Cardiac fibroblast (primary cell): ENCODE data around the gene DGKD.

Experiments
- DNase-seq, 2 donors: peaks; one replicate each; pipeline versions ENCODE4 v3.0.0 to v3.0.0-alpha.2; 2010; ENCODE audit warnings: low read depth in 2 of 2
- H3K4me3 ChIP-seq, 2 donors: replicated peaks in 1 of 2; 1 replicate in 1 of 2; 2 replicates in 1 of 2; pipeline ENCODE4 v1.5.1; 2011; ENCODE audit warnings: low read depth in 2 of 2, low read length in 2 of 2, mild to moderate bottlenecking in 2 of 2, moderate library complexity in 1 of 2
- TF ChIP-seq, protein P1 (sequence below): IDR thresholded peaks from one replicate; pipeline ENCODE4 v1.5.1; 2011; ENCODE audit warnings: low read depth, mild to moderate bottlenecking, low read length, inconsistent platforms

Gene DGKD

DNA sequence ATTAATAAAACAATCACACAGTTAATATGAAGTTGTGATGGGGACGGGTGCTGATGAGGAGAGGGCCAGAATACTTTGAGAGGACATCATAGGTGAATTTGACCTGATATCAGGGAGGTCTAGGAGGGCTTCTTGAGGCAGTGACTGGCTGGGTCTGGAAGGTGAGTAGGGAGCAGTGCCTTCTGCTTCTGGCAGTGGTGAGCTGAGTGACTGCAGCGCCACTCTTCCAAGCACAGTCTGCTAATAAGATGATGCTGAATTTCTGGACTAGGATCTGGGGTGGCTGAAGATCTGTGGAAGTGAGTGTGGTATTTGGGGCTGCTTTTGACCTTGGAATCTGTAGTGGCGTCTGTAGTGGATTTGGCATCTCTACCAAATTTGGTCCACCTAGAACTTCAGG lies 5.5 kb downstream of the DGKD start:
- TF ChIP-seq, protein P1, sequence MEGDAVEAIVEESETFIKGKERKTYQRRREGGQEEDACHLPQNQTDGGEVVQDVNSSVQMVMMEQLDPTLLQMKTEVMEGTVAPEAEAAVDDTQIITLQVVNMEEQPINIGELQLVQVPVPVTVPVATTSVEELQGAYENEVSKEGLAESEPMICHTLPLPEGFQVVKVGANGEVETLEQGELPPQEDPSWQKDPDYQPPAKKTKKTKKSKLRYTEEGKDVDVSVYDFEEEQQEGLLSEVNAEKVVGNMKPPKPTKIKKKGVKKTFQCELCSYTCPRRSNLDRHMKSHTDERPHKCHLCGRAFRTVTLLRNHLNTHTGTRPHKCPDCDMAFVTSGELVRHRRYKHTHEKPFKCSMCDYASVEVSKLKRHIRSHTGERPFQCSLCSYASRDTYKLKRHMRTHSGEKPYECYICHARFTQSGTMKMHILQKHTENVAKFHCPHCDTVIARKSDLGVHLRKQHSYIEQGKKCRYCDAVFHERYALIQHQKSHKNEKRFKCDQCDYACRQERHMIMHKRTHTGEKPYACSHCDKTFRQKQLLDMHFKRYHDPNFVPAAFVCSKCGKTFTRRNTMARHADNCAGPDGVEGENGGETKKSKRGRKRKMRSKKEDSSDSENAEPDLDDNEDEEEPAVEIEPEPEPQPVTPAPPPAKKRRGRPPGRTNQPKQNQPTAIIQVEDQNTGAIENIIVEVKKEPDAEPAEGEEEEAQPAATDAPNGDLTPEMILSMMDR, result no peak
- H3K4me3 ChIP-seq, result no peak overlapping the region
- no peak for DNase-seq

DNA sequence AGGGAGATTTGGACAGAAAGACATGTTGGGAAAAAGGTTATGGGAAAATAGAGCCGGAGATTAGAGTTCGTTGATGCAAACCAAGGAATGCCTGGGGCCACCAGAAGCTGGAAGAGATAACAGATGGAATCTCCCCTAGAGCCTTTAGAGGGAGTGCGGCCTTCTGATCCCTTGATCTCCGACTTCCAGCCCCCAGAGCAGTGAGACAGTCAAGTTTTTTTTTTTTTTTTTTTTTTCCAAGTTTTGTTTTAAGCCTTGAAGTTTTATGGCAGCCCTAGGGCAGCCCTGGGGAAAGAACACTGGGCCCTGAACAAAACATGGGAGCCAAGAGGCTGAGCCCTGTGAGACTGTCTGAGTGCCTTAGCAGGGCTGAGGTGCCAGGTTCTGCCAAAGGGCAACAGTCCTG lies 6.5 kb downstream of the DGKD start:
- DNase-seq, result no peak
- TF ChIP-seq, protein P1, result no peak
- no peak overlapping the region for H3K4me3 ChIP-seq

- TF ChIP-seq, protein P1, result no peak
- no peak overlapping the region for H3K4me3 ChIP-seq
- no peak for DNase-seq
Measured at GRCh38 chr2:233361297-233361696, 7.0 kb downstream of the DGKD start.

DNA sequence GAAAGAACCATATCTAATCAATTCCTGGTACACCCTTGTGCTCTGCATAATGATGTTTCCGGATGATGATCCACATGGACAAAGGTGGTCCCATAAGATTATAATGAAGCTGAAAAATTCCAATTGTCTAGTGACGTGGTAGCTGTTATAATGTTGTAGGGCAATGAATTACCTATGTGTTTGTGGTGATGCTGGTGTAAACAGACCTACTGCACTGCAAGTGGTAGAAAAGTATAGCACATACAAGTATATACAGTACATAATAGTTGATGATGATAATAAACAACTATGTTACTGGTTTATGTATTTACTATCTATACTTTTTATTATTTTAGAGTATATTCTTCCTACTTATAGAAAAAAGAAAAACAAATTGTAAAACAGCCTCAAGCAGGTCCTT lies 8.4 kb downstream of the DGKD start:
- TF ChIP-seq, protein P1, result no peak
- H3K4me3 ChIP-seq, result no peak overlapping the region
- no peak for DNase-seq

GRCh38 chr2:233363744-233364235 lies 9.5 kb downstream of the DGKD start:
- DNase-seq, result no peak
- TF ChIP-seq, protein P1, result no peak
- H3K4me3 ChIP-seq, result no peak overlapping the region

GRCh38 chr2:233365861-233366520 lies 11.7 kb downstream of the DGKD start:
- TF ChIP-seq, protein P1, result no peak

GRCh38 chr2:233367586-233367985 lies 13.3 kb downstream of the DGKD start:
- TF ChIP-seq, protein P1, result no peak
- no peak overlapping the region for H3K4me3 ChIP-seq
- no peak for DNase-seq

More at GRCh38 chr2:233365861-233366520, 11.7 kb downstream of the DGKD start:
- no peak for DNase-seq
- no peak overlapping the region for H3K4me3 ChIP-seq
